ENCODE measurements around the gene UBE2I. TPM values are rescaled to one million over a fixed set of nuclear protein-coding genes. Genes with fewer than 3 reads are reported as not detected.

Gene UBE2I
- total RNA-seq, 2 experiments from 2014 or later: 122 to 323 TPM

GRCh38 chr16:1316033-1316405 is 6.6 kb downstream of the UBE2I start:
- no peaks in the 10 kb centered on the region for H3K9me3 ChIP-seq (ENCODE audit: low read length)
- H3K36me3 ChIP-seq (ENCODE audit: insufficient read depth, low read length): peaks cover 99% of the 10 kb centered on the region
- no peak overlapping the region for H3K4me2 ChIP-seq (ENCODE audit: low read length)
- H3K4me1 ChIP-seq (ENCODE audit: insufficient read depth, low read length, poor library complexity, severe bottlenecking): peaks cover 12% of the 10 kb centered on the region
- no peak overlapping the region for H3K27ac ChIP-seq (ENCODE audit: low read depth, low read length, poor library complexity, severe bottlenecking)
- POLR2A ChIA-PET: no interaction called here
- H3K9me2 ChIP-seq (ENCODE audit: insufficient read depth, low read length): no peaks in the 10 kb centered on the region
- BruUV-seq (replicated peaks): no TSS peak
- no peak overlapping the region for H3K4me3 ChIP-seq (ENCODE audit: low read depth, low read length, poor library complexity, severe bottlenecking)
- H2AFZ ChIP-seq (ENCODE audit: low read length): no peak overlapping the region
- no peak for DNase-seq (ENCODE audit: low spot score)
- no peak for TF ChIP-seq CTCF (conservative IDR thresholded peaks at IDR 0.05; ENCODE audit: low read length)
- TF ChIP-seq EZH2phosphoT487 (IDR thresholded peaks at IDR 0.05; ENCODE audit: borderline replicate concordance, low read depth, low read length): no peak
- peaks cover 16% of the 10 kb centered on the region; the same call in 1 of the 2 replicates for H4K20me1 ChIP-seq (ENCODE audit: insufficient read depth, low read length)
- intact Hi-C loops (cut with micrococcal nuclease; ENCODE audit: unreplicated experiment): no loop called here
- CTCF ChIA-PET (ENCODE audit: unreplicated experiment): no interaction called here
- peaks cover 52% of the 10 kb centered on the region for H3K79me2 ChIP-seq (ENCODE audit: insufficient read depth, low read depth, low read length)

GRCh38 chr16:1317479-1318267 is 8.2 kb downstream of the UBE2I start:
- Histone ChIP-seq H3K4me3 (ENCODE audit: low read depth, low read length, poor library complexity, severe bottlenecking) (no peak overlapping the region), H3K4me1 (ENCODE audit: insufficient read depth, low read length, poor library complexity, severe bottlenecking) (no peaks in the 10 kb centered on the region), H3K4me2 (ENCODE audit: low read length) (no peak overlapping the region), H3K27ac (ENCODE audit: low read depth, low read length, poor library complexity, severe bottlenecking) (no peak overlapping the region), H3K36me3 (ENCODE audit: insufficient read depth, low read length) (peaks cover 99% of the 10 kb centered on the region), H3K79me2 (ENCODE audit: insufficient read depth, low read depth, low read length) (peaks cover 35% of the 10 kb centered on the region), H4K20me1 (ENCODE audit: insufficient read depth, low read length) (no peaks in the 10 kb centered on the region; the same call in 1 of the 2 replicates), H3K9me2 (ENCODE audit: insufficient read depth, low read length) (no peaks in the 10 kb centered on the region), H2AFZ (ENCODE audit: low read length) (no peak overlapping the region), H3K9me3 (ENCODE audit: low read length) (no peaks in the 10 kb centered on the region)
- CTCF ChIA-PET (ENCODE audit: unreplicated experiment): no interaction called here
- no TSS peak for BruUV-seq (replicated peaks)
- TF ChIP-seq EZH2phosphoT487 (IDR thresholded peaks at IDR 0.05; ENCODE audit: borderline replicate concordance, low read depth, low read length): no peak
- no peak for TF ChIP-seq CTCF (conservative IDR thresholded peaks at IDR 0.05; ENCODE audit: low read length)
- intact Hi-C loops (cut with micrococcal nuclease; ENCODE audit: unreplicated experiment): no loop called here
- no peak for DNase-seq (ENCODE audit: low spot score)
- POLR2A ChIA-PET: no interaction called here

- no peaks in the 10 kb centered on the region for H3K9me2 ChIP-seq (ENCODE audit: insufficient read depth, low read length)
- H4K20me1 ChIP-seq (ENCODE audit: insufficient read depth, low read length): no peaks in the 10 kb centered on the region; the same call in 1 of the 2 replicates
- peaks cover 98% of the 10 kb centered on the region for H3K36me3 ChIP-seq (ENCODE audit: insufficient read depth, low read length)
- BruUV-seq (replicated peaks): no TSS peak
- H3K4me1 ChIP-seq (ENCODE audit: insufficient read depth, low read length, poor library complexity, severe bottlenecking): no peaks in the 10 kb centered on the region
- no peak for DNase-seq (ENCODE audit: low spot score)
- H3K79me2 ChIP-seq (ENCODE audit: insufficient read depth, low read depth, low read length): peaks cover 30% of the 10 kb centered on the region
- H3K9me3 ChIP-seq (ENCODE audit: low read length): no peaks in the 10 kb centered on the region
- H2AFZ ChIP-seq (ENCODE audit: low read length): no peak overlapping the region
- no peak overlapping the region for H3K4me3 ChIP-seq (ENCODE audit: low read depth, low read length, poor library complexity, severe bottlenecking)
- no peak overlapping the region for H3K4me2 ChIP-seq (ENCODE audit: low read length)
- CTCF ChIA-PET (ENCODE audit: unreplicated experiment): no interaction called here
- intact Hi-C loops (cut with micrococcal nuclease; ENCODE audit: unreplicated experiment): no loop called here
- no peak for TF ChIP-seq EZH2phosphoT487 (IDR thresholded peaks at IDR 0.05; ENCODE audit: borderline replicate concordance, low read depth, low read length)
- no peak for TF ChIP-seq CTCF (conservative IDR thresholded peaks at IDR 0.05; ENCODE audit: low read length)
- POLR2A ChIA-PET: no interaction called here
- no peak overlapping the region for H3K27ac ChIP-seq (ENCODE audit: low read depth, low read length, poor library complexity, severe bottlenecking)
Measured at GRCh38 chr16:1318268-1318545, 8.8 kb downstream of the UBE2I start.

Measured in OCI-LY7 (cell line).